HEK293 (cell line): Measurements from ENCODE around the gene URGCP.

Source experiments
- AEBP2 ChIP-seq: fragments of 450-650 bp; formaldehyde crosslinking; IDR thresholded peaks from 2 replicates; pipeline ENCODE4 v1.5.1; 2016; ENCODE audit warnings: missing biosample characterization, missing genetic modification characterization, borderline replicate concordance
- BCL11B ChIP-seq: fragments of 450-650 bp; formaldehyde crosslinking; IDR thresholded peaks from 2 replicates; pipeline ENCODE4 v1.5.1; 2016; ENCODE audit warnings: low read depth, missing biosample characterization, missing genetic modification characterization
- KLF10 ChIP-seq: fragments of 450-650 bp; IDR thresholded peaks from 2 replicates; pipeline ENCODE4 v1.5.1; 2018; ENCODE audit warnings: missing biosample characterization, mild to moderate bottlenecking, missing genetic modification characterization
- KLF8 ChIP-seq: fragments of 450-650 bp; formaldehyde crosslinking; IDR thresholded peaks from 2 replicates; pipeline ENCODE4 v1.5.1; 2016; ENCODE audit warnings: missing biosample characterization, missing genetic modification characterization
- KLF9 ChIP-seq: fragments of 450-650 bp; formaldehyde crosslinking; IDR thresholded peaks from 2 replicates; pipeline ENCODE4 v1.5.1; 2016; ENCODE audit warnings: missing biosample characterization, missing genetic modification characterization, low read depth
- SP7 ChIP-seq: fragments of 450-650 bp; formaldehyde crosslinking; IDR thresholded peaks from 2 replicates; pipeline ENCODE4 v1.5.1; 2016; ENCODE audit warnings: missing biosample characterization, missing genetic modification characterization
- ZBTB20 ChIP-seq: fragments of 450-650 bp; formaldehyde crosslinking; IDR thresholded peaks from 2 replicates; pipeline ENCODE4 v1.5.1; 2016; ENCODE audit warnings: missing biosample characterization, missing genetic modification characterization
- ZEB2 ChIP-seq: fragments of 450-650 bp; formaldehyde crosslinking; IDR thresholded peaks from 2 replicates; pipeline ENCODE4 v1.5.1; 2016; ENCODE audit warnings: missing biosample characterization, missing genetic modification characterization
- ZFP41 ChIP-seq: fragments of 450-650 bp; formaldehyde crosslinking; IDR thresholded peaks from 2 replicates; pipeline ENCODE4 v1.5.1; 2016; ENCODE audit warnings: missing biosample characterization, missing genetic modification characterization, borderline replicate concordance
- ZIC2 ChIP-seq: fragments of 450-650 bp; formaldehyde crosslinking; IDR thresholded peaks from 2 replicates; pipeline ENCODE4 v1.5.1; 2016; ENCODE audit warnings: missing biosample characterization, missing genetic modification characterization
- ZNF121 ChIP-seq: fragments of 450-650 bp; formaldehyde crosslinking; IDR thresholded peaks from 2 replicates; pipeline ENCODE4 v1.5.1; 2016; ENCODE audit warnings: missing biosample characterization, missing genetic modification characterization
- ZNF280D ChIP-seq: fragments of 450-650 bp; formaldehyde crosslinking; IDR thresholded peaks from 2 replicates; pipeline ENCODE4 v1.5.1; 2016; ENCODE audit warnings: missing biosample characterization, missing genetic modification characterization
- ZNF324 ChIP-seq: fragments of 450-650 bp; formaldehyde crosslinking; IDR thresholded peaks from 2 replicates; pipeline ENCODE4 v1.5.1; 2016; ENCODE audit warnings: missing biosample characterization, missing genetic modification characterization
- ZNF391 ChIP-seq: fragments of 450-650 bp; formaldehyde crosslinking; IDR thresholded peaks from 2 replicates; pipeline ENCODE4 v1.5.1; 2016; ENCODE audit warnings: low read depth, missing biosample characterization, missing genetic modification characterization, borderline replicate concordance
- ZNF394 ChIP-seq: fragments of 450-650 bp; formaldehyde crosslinking; IDR thresholded peaks from 2 replicates; pipeline ENCODE4 v1.5.1; 2016; ENCODE audit warnings: missing biosample characterization, missing genetic modification characterization, mild to moderate bottlenecking, moderate library complexity, borderline replicate concordance
- ZNF449 ChIP-seq: fragments of 450-650 bp; formaldehyde crosslinking; IDR thresholded peaks from 2 replicates; pipeline ENCODE4 v1.5.1; 2017; ENCODE audit warnings: missing biosample characterization, mild to moderate bottlenecking, missing genetic modification characterization, moderate library complexity
- ZNF48 ChIP-seq: fragments of 450-650 bp; formaldehyde crosslinking; IDR thresholded peaks from 2 replicates; pipeline ENCODE4 v1.5.1; 2016; ENCODE audit warnings: missing biosample characterization, missing genetic modification characterization
- ZNF501 ChIP-seq: fragments of 450-650 bp; formaldehyde crosslinking; IDR thresholded peaks from 2 replicates; pipeline ENCODE4 v1.5.1; 2016; ENCODE audit warnings: missing biosample characterization, missing genetic modification characterization
- ZNF654 ChIP-seq: fragments of 450-650 bp; formaldehyde crosslinking; IDR thresholded peaks from 2 replicates; pipeline ENCODE4 v1.5.1; 2016; ENCODE audit warnings: low read depth, missing biosample characterization, missing genetic modification characterization
- ZNF658 ChIP-seq: fragments of 450-650 bp; formaldehyde crosslinking; IDR thresholded peaks from 2 replicates; pipeline ENCODE4; 2016; ENCODE audit warnings: missing biosample characterization, missing genetic modification characterization
- ZNF837 ChIP-seq: fragments of 450-650 bp; formaldehyde crosslinking; IDR thresholded peaks from 2 replicates; pipeline ENCODE4 v1.5.1; 2016; ENCODE audit warnings: missing biosample characterization, missing genetic modification characterization
- ZSCAN23 ChIP-seq: fragments of 450-650 bp; formaldehyde crosslinking; IDR thresholded peaks from 2 replicates; pipeline ENCODE4 v1.5.1; 2016; ENCODE audit warnings: missing biosample characterization, missing genetic modification characterization
- ZSCAN5A ChIP-seq: fragments of 450-650 bp; formaldehyde crosslinking; IDR thresholded peaks from 2 replicates; pipeline ENCODE4 v1.5.1; 2016; ENCODE audit warnings: missing biosample characterization, missing genetic modification characterization
- TF ChIP-seq, protein P1 (sequence below): fragments of 450-650 bp; formaldehyde crosslinking; IDR thresholded peaks from 2 replicates; pipeline ENCODE4 v1.5.1; 2016; ENCODE audit warnings: missing biosample characterization, missing genetic modification characterization
- TF ChIP-seq, protein P2 (sequence below): fragments of 450-650 bp; formaldehyde crosslinking; IDR thresholded peaks from 2 replicates; pipeline ENCODE4 v1.5.1; 2016; ENCODE audit warnings: missing biosample characterization, missing genetic modification characterization
- TF ChIP-seq, protein P3 (sequence below): fragments of 450-650 bp; formaldehyde crosslinking; IDR thresholded peaks from 2 replicates; pipeline ENCODE4 v1.5.1; 2016; ENCODE audit warnings: missing biosample characterization, missing genetic modification characterization

The URGCP gene

DNA sequence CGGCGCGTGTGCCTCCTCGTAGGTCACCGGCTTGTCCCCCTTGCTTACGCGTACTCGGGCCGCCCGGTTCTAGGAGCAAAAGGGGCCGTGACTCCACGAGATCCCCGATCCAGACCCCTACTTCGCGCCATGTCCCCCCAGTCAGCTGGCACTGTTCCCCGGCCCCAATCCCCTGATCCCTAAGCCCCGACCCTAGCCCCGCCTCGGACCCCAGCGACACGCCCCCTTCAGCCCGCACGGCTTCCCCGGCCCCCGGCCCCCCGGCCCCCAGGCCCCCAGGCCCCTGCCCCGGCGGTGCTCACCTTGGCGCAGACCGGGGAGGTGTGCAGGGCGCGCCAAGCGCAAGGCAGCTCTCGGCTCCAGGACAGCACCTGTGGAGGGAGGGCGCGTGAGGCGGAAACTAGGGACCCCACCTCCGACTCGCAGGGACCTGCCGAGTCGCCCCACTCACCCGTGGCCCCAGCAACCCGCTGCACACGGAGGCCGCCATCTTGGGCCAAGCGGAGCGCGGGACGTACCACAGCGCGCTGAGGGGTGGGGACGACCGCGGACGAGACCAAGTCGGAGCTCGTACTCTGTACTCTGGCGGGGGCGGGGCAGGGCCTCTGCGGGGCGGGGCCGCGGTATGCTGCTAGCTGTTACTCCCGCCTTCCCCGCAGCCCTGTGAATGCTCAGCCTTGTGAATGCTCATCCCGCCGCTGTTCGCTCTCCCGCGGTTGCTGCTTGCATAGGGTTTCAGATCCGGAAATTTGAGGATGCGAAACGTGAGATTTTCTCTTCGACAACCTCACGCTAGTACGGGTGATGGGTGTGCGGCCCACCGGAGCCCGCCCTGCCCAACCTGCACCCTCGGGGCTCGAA lies 37.2 kb downstream of the URGCP start, which contains the start of gene MRPS24 (continued):
- TF ChIP-seq, protein P1, sequence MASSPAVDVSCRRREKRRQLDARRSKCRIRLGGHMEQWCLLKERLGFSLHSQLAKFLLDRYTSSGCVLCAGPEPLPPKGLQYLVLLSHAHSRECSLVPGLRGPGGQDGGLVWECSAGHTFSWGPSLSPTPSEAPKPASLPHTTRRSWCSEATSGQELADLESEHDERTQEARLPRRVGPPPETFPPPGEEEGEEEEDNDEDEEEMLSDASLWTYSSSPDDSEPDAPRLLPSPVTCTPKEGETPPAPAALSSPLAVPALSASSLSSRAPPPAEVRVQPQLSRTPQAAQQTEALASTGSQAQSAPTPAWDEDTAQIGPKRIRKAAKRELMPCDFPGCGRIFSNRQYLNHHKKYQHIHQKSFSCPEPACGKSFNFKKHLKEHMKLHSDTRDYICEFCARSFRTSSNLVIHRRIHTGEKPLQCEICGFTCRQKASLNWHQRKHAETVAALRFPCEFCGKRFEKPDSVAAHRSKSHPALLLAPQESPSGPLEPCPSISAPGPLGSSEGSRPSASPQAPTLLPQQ (tag by site-specific recombination) = peak; percentile 75; the same call in 1 of the 2 replicates
- TF ChIP-seq ZNF324 (tag by site-specific recombination) (peak; percentile 30; the same call in 1 of the 2 replicates), ZNF121 (tag by site-specific recombination) (no peak), KLF10 (tag by site-specific recombination) (peak; percentile 51; the same call in 1 of the 2 replicates), ZNF449 (tag by site-specific recombination) (0 out of 2 replicates have a peak, but pooled peaks have one; percentile 57), ZNF658 (tag by site-specific recombination) (no peak), ZNF501 (tag by site-specific recombination) (peak; percentile 76; the same call in 1 of the 2 replicates), AEBP2 (tag by site-specific recombination) (no peak), ZFP41 (tag by site-specific recombination) (no peak), KLF8 (tag by site-specific recombination) (peak; percentile 83), ZSCAN5A (tag by site-specific recombination) (peak; percentile 54; the same call in 1 of the 2 replicates), ZNF394 (tag by site-specific recombination) (peak; percentile 45; the same call in 1 of the 2 replicates), SP7 (tag by site-specific recombination) (peak; percentile 66), ZNF837 (tag by site-specific recombination) (no peak), KLF9 (tag by site-specific recombination) (peak; percentile 94), ZNF280D (tag by site-specific recombination) (no peak), ZSCAN23 (tag by site-specific recombination) (0 out of 2 replicates have a peak, but pooled peaks have one; percentile 31), BCL11B (no peak), ZNF654 (no peak), ZIC2 (no peak; the same call in 1 of the 2 replicates), ZBTB20 (tag by site-specific recombination) (peak; percentile 55; the same call in 1 of the 2 replicates), ZEB2 (tag by site-specific recombination) (0 out of 2 replicates have a peak, but pooled peaks have one; percentile 28), ZNF391 (no peak), ZNF48 (tag by site-specific recombination) (no peak)
- TF ChIP-seq, protein P2, sequence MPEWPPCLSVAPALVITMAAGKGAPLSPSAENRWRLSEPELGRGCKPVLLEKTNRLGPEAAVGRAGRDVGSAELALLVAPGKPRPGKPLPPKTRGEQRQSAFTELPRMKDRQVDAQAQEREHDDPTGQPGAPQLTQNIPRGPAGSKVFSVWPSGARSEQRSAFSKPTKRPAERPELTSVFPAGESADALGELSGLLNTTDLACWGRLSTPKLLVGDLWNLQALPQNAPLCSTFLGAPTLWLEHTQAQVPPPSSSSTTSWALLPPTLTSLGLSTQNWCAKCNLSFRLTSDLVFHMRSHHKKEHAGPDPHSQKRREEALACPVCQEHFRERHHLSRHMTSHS = no peak
- TF ChIP-seq, protein P3, sequence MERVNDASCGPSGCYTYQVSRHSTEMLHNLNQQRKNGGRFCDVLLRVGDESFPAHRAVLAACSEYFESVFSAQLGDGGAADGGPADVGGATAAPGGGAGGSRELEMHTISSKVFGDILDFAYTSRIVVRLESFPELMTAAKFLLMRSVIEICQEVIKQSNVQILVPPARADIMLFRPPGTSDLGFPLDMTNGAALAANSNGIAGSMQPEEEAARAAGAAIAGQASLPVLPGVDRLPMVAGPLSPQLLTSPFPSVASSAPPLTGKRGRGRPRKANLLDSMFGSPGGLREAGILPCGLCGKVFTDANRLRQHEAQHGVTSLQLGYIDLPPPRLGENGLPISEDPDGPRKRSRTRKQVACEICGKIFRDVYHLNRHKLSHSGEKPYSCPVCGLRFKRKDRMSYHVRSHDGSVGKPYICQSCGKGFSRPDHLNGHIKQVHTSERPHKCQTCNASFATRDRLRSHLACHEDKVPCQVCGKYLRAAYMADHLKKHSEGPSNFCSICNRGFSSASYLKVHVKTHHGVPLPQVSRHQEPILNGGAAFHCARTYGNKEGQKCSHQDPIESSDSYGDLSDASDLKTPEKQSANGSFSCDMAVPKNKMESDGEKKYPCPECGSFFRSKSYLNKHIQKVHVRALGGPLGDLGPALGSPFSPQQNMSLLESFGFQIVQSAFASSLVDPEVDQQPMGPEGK (tag by site-specific recombination) = peak; percentile 91
